G401.6 (cell line): Measurements from ENCODE around the gene FBXL7.

ENCODE experiments used
- FAIRE-seq: peaks from 2 replicates; lab custom pipeline; 2012; peaks lifted over from hg19 to GRCh38; lab: Jason Lieb, UNC

Gene FBXL7

DNA sequence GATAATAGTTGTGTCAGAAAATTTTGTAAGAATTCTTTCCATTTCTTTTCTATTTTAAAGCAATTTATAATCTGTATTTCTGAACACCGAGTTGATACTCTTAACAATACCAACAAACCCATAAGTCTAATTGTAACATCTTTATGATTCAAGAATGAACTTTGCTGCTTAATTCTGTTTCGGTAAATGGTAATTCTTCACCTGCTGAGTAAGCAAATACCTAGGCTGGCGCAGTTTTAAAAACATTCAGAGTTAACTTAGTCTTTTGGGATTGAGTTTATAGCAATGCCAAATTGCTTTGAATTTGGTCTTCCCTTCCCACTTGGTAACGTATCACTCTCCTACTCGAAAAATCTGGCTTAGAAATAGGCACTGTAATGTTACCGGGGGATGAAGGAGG lies 456.6 kb downstream of the FBXL7 start:
- FAIRE-seq: no peak

DNA sequence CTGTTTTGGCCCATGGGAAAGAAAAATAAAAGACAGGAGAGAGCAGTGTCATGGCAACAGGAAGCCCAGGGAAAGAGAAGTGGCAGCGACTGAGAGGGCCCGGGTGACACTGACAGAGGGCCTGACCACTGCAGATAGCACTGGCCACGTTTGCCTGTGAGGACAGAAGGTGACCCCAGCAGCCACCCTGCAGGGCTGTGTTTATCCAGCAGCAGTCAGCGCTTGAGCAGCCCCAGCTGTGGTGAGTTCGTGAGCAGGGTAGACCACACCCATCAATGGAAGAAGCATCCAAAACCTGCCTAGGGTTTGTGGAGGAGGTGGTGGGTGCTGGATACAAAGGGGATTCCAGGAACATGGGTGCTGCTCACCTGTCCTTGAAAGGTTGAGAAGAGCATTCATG lies 457.1 kb downstream of the FBXL7 start:
- FAIRE-seq: no peak

- FAIRE-seq: no peak
Measured at GRCh38 chr5:15959370-15960164, 459.6 kb downstream of the FBXL7 start.

- FAIRE-seq: no peak
Measured at GRCh38 chr5:15966066-15966640, 466.2 kb downstream of the FBXL7 start.

DNA sequence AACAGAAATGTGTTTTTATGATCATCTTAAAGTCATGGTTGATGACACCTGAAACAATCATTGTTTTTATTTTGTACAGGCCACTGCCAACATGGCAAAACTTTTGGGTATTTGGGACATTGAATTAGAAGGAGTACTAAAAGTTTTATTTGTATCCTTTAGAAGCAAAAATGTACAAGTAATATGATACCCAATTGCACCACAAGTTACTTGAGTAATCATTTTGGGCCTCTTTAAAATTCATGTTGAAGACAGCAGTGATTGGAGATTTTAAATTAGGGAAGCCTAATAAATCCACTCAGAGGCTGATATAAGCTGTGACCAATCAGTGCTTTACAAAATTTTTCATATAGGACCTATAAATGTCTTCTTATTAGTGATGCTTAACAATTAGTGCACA lies 466.7 kb downstream of the FBXL7 start:
- FAIRE-seq: no peak

DNA sequence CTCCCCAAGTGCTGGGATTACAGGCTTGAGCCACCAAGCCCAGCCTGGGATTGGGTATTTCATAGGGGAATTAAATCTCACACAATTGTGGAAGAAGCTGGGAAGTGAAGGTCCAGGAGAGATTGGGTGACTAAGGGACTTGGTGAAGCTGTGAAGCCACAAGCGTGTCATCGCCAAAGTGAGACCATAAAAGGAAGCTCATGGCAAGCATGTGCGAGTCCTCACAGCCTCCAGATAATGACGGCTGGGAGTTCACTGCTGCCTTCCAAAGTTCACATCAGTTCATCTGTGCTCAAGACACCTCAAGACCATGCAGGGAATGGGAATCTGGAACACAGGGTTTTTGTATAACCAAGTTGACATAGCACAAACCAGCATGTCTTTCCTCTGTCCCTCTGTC lies 469.0 kb downstream of the FBXL7 start:
- no peak for FAIRE-seq

- no peak for FAIRE-seq
Measured at GRCh38 chr5:15977851-15978250, 477.9 kb downstream of the FBXL7 start.

DNA sequence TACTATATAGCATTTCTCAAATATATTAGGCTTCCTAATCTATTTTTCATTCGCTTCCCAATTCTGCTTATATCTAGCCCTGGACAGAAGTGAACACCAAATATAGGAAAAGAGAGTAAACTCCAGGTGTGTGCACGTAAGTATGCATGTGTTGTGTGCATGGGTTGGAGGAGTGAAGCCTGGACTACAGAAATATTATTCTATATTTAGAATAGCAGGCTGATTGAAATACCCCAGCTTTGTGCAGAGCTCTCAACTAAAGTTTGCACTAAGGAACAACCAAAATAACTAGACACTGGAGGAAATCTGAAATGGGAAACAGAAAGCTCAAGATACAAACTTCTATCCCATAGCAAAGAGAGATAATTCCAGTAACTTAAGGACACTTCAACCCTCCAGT lies 480.9 kb downstream of the FBXL7 start:
- no peak for FAIRE-seq

DNA sequence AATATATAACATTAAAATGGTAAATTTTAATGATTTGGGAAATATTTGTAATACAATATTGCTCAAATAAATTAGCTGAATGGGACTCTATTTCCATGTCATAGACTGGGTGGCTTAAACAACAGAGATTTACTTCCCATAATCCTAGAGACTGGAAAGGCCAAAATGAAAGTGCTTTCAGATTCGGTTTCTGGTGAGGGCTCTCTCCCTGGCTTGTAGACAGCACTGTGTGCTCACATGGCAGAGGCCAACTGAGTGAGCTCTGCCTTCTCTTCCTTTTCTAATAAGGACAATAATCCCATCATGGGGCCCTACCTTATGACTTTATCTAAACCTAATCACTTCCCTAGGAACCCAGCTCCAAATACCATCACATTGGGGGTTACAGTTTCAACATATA lies 483.4 kb downstream of the FBXL7 start:
- no peak for FAIRE-seq
